ENCODE data around the gene RAVER1.

DNA sequence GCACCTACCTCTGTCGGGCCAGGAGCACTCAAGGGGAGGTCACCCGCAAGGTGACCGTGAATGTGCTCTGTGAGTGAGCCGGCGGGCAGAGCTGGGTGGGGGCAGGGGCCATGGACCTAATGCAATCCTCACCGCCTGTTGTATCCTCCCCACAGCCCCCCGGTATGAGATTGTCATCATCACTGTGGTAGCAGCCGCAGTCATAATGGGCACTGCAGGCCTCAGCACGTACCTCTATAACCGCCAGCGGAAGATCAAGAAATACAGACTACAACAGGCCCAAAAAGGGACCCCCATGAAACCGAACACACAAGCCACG is 48.4 kb downstream of the RAVER1 start:
- no peak for TF ChIP-seq CTCF (IDR thresholded peaks at IDR 0.05)
- TF ChIP-seq POLR2AphosphoS5 (IDR thresholded peaks at IDR 0.05), result no peak
- TF ChIP-seq POLR2A (IDR thresholded peaks at IDR 0.05), result no peak
- TF ChIP-seq EP300 (IDR thresholded peaks at IDR 0.05), result no peak

All from stomach (tissue), 4 donors.